NCI-H1694 treated with DMSO at 0.1 percent for 48 hours (cell line): Measurements from ENCODE around the gene MGAT5.

Experiments used
- DNase-seq: peaks from one replicate; lab custom pipeline; 2025; lab: John Stamatoyannopoulos, UW

The MGAT5 gene

DNA sequence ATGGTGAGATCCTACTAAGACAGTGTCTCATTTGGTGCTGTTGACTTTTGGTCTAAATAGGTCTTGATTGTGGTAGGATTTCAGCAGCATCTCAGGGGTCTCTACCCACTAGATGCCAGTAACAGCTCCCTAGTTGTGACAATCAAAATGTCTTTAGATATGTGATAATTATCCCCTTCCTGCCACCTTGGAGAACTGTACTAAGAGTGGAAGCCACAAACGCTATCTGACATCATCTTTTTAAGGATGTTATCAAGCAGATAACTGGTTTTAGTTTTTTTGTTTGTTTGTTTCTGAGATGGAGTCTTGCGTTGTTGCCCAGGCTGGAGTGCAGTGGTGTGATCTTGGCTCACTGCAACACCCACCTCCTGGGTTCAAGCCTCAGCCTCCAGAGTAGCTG lies 3.1 kb downstream of the MGAT5 start:
- DNase-seq = no peak

DNA sequence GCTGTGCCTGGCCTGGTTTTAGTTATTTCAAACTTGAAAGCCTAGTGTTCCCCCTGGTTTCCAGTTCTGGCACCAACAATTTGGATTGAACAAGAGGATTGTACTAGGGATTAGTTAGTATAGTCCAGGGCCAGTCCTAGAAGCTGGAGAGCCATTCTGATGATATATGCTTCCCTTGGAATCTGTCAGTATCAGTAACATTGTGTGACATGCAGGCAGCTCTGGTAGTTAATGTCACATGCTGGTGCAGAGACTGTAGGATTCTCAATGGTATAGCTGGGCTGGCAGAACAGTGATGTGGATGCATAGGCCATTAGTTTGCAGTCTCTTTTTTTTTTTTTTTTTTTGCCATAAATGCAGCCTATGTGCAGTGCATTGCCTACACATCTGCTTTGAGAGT lies 3.6 kb downstream of the MGAT5 start:
- no peak for DNase-seq

DNA sequence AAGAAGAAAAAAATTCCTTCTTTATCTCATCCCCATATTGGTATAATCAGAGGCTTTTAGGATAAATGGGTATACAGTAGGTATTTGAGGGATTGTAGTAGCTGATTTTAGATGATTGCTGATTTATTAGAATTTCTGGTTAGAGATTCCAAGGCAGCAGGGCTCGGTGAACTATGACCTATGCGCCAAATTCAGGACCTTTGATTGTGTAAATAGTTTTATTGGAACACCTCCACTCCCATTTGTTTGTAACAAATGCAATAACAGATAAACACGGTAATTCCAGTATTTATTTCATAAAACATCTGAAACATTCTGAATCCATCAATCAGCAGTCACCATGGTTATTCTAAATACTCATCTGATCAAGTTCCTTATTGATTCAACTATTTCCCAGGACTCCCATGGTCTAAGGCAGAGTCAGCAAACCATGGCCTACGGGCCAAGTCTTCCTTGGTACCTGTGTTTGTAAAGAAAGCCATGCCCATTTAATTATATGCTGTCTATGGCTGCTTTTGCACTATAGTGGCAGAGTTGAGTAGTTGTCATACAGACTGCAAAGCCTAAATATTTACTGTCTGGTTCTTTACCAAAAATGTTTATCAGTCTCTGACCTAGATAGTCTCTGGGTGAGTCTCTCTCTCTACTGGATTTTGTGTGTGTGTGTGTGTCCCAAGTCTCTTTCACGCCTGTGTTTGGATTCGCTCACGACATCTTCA lies 4.3 kb downstream of the MGAT5 start:
- DNase-seq = no peak

GRCh38 chr2:134258684-134259388 lies 5.0 kb downstream of the MGAT5 start:
- no peak for DNase-seq

GRCh38 chr2:134259571-134259970 lies 5.7 kb downstream of the MGAT5 start:
- DNase-seq = no peak

DNA sequence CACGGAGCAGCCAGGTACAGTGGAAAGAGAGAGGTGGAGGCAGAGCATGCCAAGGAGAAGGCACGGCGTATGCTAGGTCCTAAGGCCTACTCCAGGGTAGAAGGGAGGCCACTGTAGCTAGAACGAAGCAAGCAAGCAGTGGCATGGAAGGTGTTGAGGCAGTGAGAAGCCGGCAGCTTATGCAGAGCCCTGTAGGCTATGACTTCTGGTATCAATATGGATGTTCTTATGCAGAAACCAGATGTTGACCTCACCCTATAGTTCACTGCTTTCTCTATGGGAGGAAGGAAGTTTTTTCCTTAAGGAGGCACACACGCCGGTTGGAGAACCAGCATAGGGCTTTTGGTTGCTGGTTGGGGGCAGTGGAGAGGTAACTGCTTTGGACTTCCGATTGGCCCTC lies 6.1 kb downstream of the MGAT5 start:
- DNase-seq = no peak

- no peak for DNase-seq
Measured at GRCh38 chr2:134260713-134261112, 6.8 kb downstream of the MGAT5 start.

DNA sequence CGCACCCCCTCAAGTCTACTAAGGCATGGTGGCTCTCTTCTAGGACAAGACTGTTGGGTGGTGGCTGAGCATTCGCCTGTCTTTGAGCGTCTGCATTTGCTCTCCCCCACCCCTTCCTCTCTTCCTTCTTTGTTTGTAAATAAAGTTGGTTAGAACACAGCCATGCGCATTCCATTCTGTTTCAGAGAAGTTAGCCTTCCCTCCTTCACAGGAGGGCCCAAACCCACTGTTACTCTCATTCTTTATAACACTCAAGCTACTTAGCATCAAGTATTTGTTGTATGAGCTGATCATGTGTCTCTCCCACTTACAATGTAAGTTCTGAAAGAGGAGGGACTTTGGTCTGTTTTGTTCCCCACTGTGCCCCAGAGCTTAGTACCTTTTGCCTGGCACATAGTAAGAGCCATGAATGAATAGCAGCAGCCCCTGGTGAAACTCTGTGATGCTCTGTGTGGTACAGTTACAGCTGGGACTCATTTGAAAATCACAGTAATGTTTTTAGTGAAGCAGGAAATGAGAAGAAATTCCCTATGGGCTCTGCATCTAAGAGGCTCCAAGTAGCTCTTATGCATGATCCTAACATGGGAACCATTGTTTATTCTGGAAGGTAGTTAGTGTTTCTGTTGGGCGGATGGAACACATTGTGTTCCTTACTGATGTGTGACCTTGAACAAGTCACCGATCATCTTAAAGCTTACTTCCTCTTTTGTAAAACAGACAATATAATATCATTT lies 7.7 kb downstream of the MGAT5 start:
- DNase-seq = no peak

GRCh38 chr2:134262684-134263083 lies 8.8 kb downstream of the MGAT5 start:
- DNase-seq = no peak

DNA sequence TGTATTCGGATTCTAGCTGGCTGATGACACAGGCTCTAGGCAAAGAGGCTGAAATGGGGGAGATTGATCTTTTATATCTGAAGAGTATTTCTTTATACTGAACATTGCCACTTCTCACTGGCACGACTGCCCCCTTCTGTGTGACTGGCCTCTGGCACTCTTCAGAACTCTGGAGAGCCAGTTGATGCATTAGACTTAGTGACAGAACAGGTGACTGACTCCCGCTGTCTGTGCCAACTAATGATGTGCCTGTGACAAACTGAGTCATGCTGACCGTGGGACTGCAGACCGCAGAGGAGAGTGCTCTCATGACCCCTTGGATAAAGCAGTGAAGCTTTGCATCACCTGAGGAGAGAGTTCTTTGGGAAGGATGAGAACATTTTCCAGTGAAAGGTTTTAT lies 14.4 kb downstream of the MGAT5 start:
- no peak for DNase-seq

- DNase-seq = peak; percentile 65
Measured at GRCh38 chr2:134269230-134269629, 15.4 kb downstream of the MGAT5 start.

GRCh38 chr2:134269972-134270735 lies 16.3 kb downstream of the MGAT5 start:
- no peak for DNase-seq

GRCh38 chr2:134271758-134272157 lies 17.9 kb downstream of the MGAT5 start:
- no peak for DNase-seq

GRCh38 chr2:134272806-134273205 lies 18.9 kb downstream of the MGAT5 start:
- no peak for DNase-seq

DNA sequence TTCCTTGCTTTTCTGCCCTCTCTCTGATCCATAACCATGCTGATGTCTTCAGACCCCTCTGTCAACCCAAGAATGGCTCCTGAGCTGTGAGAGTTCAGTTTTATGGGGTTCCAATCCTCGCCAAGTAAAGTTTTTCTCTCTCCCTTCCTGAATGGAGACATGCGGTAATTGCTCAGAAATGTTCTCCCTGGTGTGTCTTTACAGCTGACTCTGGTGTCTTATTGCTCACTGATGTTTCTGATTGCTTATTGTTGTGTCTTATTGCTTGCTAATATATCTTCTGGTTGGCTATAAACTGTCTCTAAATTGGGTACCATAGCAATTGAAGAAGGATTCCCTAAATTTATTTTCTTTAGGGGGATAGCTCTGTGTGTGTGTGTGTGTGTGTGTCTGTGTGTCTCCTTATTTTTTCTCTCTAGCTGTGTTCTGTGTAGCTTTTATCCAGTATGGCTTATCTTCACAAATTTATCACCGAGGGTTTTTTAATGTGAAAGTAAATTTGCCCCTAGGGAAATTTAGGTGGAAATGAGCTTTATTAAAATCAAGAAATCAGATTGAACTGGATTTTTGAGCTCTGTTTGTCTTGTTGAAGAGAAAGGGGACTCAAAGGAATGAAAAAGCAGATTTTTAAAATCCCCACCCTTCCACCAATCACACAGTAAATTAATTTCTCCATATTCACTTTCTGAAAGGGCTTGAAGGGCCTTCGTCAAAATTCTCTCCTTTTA lies 19.5 kb downstream of the MGAT5 start:
- DNase-seq = no peak

DNA sequence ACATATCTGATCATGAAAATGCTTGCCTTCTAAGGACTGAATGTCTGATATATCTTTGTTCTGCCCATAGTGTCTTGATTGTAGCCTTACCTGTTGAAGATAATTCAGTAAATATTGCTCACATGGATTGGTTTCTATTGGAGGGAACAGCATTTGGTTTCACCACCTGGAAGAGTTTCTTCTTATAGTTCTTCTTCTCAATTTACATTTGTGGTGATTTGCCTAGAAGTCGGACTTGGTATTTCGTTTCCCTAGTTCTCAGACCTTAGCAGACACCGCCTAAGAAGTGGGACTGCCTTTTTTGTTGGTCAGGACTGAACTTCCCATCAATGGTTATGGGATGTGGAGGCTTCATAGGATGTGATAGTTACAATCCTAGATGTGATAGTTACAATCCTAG lies 20.2 kb downstream of the MGAT5 start:
- DNase-seq = no peak

DNA sequence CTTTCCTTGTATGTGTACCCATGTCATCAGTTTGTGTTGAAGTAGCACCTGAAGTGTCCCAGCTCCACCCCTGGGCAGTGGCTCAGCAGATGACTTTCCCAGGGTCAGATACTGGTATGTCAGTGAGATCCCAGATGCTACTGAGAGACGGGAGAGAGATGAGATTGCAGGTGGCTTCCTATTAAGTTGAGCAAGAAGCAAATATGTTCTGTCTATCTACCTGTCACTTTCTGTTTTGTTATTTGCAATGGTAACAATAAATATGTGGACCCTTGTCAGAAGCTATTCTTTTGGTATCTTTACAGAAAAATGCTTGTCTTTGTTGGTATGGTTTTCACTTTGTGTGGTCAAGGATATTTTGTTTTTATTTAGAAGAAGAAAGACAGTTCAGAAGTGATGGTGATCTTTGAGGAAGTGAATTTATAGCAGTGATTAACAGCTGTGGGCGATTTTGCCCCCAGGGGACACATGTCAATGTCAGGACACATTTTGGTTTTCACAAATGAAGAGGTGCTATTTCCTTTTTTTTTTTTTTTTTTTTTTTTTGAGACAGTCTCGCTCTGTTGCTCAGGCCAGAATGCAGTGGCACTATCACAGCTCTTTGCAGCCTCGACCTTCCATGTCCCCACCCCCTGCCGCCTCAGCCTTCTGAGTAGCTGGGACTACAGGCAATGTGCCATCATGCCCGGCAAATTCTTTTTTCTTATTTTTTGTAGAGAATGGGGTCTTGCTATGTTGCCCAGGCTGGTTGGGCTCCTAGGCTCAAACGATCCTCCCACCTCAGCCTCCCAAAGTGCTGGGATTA lies 21.4 kb downstream of the MGAT5 start:
- no peak for DNase-seq

DNA sequence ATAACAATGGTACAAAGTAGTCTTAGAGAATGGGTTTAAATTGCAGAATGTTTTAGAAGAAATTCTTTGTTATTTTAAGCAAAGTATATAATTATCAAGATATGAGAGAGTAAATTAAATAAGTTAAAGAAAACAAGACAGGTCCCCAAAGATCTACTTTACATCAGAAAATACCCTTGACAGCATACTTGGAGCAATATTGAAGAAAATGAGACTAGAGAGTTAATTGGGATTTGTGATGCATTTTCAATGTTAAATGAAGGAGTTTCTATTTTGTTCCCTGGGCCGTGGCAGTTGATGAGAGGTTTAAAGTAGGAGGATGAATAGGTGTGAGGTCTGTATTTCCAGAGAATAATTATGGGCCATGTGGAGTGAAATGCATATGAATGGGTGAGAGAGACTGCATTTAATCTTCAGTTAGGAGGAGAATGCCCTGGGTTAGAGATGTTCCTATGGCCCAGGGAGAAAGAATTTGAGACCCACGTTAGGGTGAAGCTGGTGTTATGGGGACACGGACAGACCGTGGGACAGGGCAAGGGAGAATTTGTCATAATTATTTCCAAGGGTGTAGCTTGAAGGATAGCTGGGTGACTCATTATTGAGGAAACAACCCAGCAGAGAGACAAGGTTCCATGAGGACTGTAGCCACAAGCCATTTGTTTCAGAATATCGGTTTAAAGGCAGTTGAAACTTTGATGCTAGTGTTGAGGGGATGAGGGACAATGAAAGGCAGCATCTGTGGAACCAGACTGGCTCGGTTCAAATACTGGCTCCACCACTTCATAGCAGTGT lies 22.7 kb downstream of the MGAT5 start:
- DNase-seq = no peak

- no peak for DNase-seq
Measured at GRCh38 chr2:134277223-134277622, 23.4 kb downstream of the MGAT5 start.

DNA sequence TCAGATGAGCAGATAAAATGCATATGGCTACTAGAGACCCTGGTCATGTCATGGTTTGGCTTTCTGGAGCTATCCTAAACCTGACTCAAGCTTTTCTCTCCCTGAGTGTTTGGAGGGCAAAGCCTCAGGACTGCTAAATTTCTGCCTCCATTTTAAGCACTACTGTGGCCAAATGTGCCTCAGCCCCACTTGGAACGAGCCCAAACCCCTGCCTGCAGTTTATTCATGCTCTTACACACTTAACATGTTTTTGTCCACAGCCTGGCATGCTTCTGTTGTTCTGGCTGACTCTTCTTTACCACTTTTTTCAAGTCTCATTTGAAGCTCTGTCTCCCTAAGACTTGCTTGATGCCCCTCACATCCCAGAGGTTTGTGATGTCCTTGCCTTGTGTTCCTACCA lies 24.7 kb downstream of the MGAT5 start:
- no peak for DNase-seq
